ENCODE measurements around the gene SUZ12. TPM values are rescaled to one million over a fixed set of nuclear protein-coding genes. Genes with fewer than 3 reads are reported as not detected.
"Not testable (repeated sequence)": the region's sequence is repeated elsewhere in the genome, so short reads cannot be mapped to it uniquely, and the experiment has no call there.

SUZ12 gene
- total RNA-seq, 6 experiments from 2014 or later = 22.7 to 30.6 (median 26.4) TPM

DNA sequence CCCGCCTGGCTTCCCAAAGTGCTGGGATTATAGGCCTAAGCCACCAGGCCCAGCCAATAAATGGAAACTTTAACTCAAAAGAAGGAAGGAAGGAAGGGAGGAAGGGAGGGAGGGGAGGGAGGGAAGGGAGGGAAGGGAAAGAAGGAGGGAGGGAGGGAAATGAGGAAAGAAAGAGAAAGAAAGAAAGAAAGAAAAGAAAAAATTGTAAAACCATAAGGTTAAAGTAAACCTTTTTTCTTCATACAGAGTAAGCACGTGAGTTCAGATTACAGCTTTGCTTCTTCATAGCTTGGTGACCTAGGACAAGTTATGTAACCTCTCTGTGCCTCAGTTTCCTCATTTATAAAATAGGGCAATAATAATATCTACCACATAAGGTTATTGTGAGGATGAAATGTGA is 96.4 kb downstream of the SUZ12 start:
- H3K36me3 Mint-ChIP-seq (ENCODE audit: low read depth) = peaks cover 6% of the 10 kb centered on the region; the same call in 1 of the 2 replicates
- no peaks in the 10 kb centered on the region for H3K4me1 Mint-ChIP-seq (ENCODE audit: low read depth)

DNA sequence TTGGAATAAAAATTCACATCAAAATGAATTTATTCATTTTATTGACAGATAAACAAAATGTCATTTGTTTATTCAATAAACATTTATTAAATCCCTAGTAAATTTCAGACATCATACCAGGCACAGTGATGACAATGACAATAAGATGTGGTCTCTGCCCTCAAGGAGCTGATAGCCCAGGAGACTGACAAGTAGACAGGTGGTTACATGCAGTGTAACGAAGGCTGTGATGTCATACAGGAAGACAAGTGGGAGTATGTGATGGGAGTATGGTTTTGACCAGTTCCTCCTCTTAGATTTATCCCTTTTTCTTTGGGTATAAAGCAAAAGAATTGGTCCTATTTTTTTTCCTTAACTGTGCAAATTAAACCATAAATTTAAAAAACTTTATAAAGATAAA is 97.0 kb downstream of the SUZ12 start:
- not testable (repeated sequence) for H3K36me3 Mint-ChIP-seq (ENCODE audit: low read depth); H3K27me3 Mint-ChIP-seq (ENCODE audit: insufficient read depth); H3K4me1 Mint-ChIP-seq (ENCODE audit: low read depth); H3K27ac Mint-ChIP-seq; DNase-seq; H3K9me3 Mint-ChIP-seq; H3K4me3 Mint-ChIP-seq

More for the DNA sequence above, 96.4 kb downstream of the SUZ12 start:
- peaks cover 1% of the 10 kb centered on the region; the same call in 1 of the 2 replicates for H3K27me3 Mint-ChIP-seq (ENCODE audit: insufficient read depth)
- DNase-seq = no peak
- no peak overlapping the region for H3K4me3 Mint-ChIP-seq
- no peak overlapping the region for H3K27ac Mint-ChIP-seq
- H3K9me3 Mint-ChIP-seq = no peaks in the 10 kb centered on the region
- no peak for TF ChIP-seq CTCF (IDR thresholded peaks at IDR 0.05)

GRCh38 chr17:32040246-32040645 is 103.4 kb downstream of the SUZ12 start:
- DNase-seq; H3K4me3 Mint-ChIP-seq; H3K27ac Mint-ChIP-seq; H3K4me1 Mint-ChIP-seq (ENCODE audit: low read depth); H3K27me3 Mint-ChIP-seq (ENCODE audit: insufficient read depth); H3K9me3 Mint-ChIP-seq: not testable (repeated sequence)
- H3K36me3 Mint-ChIP-seq (ENCODE audit: low read depth) = peaks cover 21% of the 10 kb centered on the region; the same call in 1 of the 2 replicates

- not testable (repeated sequence) for H3K4me1 Mint-ChIP-seq (ENCODE audit: low read depth); H3K27me3 Mint-ChIP-seq (ENCODE audit: insufficient read depth); H3K9me3 Mint-ChIP-seq; H3K4me3 Mint-ChIP-seq; DNase-seq; H3K27ac Mint-ChIP-seq
- peaks cover 20% of the 10 kb centered on the region; the same call in 1 of the 2 replicates for H3K36me3 Mint-ChIP-seq (ENCODE audit: low read depth)
Observed at GRCh38 chr17:32041306-32041875, 104.6 kb downstream of the SUZ12 start.

GRCh38 chr17:32042266-32042665 is 105.5 kb downstream of the SUZ12 start:
- H3K27ac Mint-ChIP-seq; DNase-seq; H3K27me3 Mint-ChIP-seq (ENCODE audit: insufficient read depth); H3K9me3 Mint-ChIP-seq; H3K4me3 Mint-ChIP-seq; H3K4me1 Mint-ChIP-seq (ENCODE audit: low read depth): not testable (repeated sequence)
- peaks cover 15% of the 10 kb centered on the region; the same call in 1 of the 2 replicates for H3K36me3 Mint-ChIP-seq (ENCODE audit: low read depth)

DNA sequence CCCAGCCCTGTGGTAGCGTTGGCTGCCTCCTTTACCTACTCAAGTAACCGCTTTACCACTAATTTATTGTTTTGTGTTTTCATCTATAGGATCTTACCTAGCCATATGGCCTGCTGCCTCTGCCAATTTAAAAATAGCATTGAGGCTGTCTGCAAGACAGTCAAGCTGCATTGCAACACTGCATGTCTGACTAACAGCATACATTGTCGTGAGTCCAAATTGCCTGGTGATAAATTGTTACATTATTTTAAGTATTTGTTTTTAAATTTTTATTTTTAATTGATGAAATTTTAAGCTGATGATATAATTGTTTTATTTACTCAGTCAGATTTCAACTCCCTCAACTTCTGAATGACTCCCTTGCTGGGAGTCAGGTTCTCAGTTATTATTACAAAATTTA is 108.8 kb downstream of the SUZ12 start:
- DNase-seq; H3K27ac Mint-ChIP-seq; H3K36me3 Mint-ChIP-seq (ENCODE audit: low read depth); H3K4me3 Mint-ChIP-seq; H3K9me3 Mint-ChIP-seq; H3K27me3 Mint-ChIP-seq (ENCODE audit: insufficient read depth); H3K4me1 Mint-ChIP-seq (ENCODE audit: low read depth): not testable (repeated sequence)

GRCh38 chr17:32047663-32048062 is 110.9 kb downstream of the SUZ12 start:
- not testable (repeated sequence) for DNase-seq; H3K27ac Mint-ChIP-seq; H3K4me3 Mint-ChIP-seq; H3K36me3 Mint-ChIP-seq (ENCODE audit: low read depth); H3K4me1 Mint-ChIP-seq (ENCODE audit: low read depth); H3K9me3 Mint-ChIP-seq; H3K27me3 Mint-ChIP-seq (ENCODE audit: insufficient read depth)

Other genes with a start within 250 kb of the SUZ12 start
- 100 to 1,000 TPM; 109 to 125 (median 117) TPM for gene COPRS, start 77.8 kb upstream of the SUZ12 start, total RNA-seq (2021; fragmentation: NEBNext Ultra II Directional; extraction: Animal tissue kit (Norgen Biotek cat#: 25700))
- 10 to 100 TPM; 65.4 to 77.4 (median 71.3) TPM for gene UTP6, start 35.3 kb upstream of the SUZ12 start, total RNA-seq (2021; fragmentation: NEBNext Ultra II Directional; extraction: Animal tissue kit (Norgen Biotek cat#: 25700))
- 1 to 10 TPM; 5.3 to 8.7 (median 6.6) TPM for gene LRRC37B, start 70.4 kb downstream of the SUZ12 start, total RNA-seq (2021; fragmentation: NEBNext Ultra II Directional; extraction: Animal tissue kit (Norgen Biotek cat#: 25700))
- gene RHOT1, start 205.5 kb downstream of the SUZ12 start, total RNA-seq (2021; fragmentation: NEBNext Ultra II Directional; extraction: Animal tissue kit (Norgen Biotek cat#: 25700)) = 10 to 100 TPM; 20.8 to 26.8 (median 23.6) TPM